Endodermal cell (in vitro differentiated cells): ENCODE measurements around the gene PTPRS. TPM values are rescaled to one million over a fixed set of nuclear protein-coding genes. Genes with fewer than 3 reads are reported as not detected.

Experiments used
- DNase-seq: peaks from one replicate; pipeline ENCODE4 v3.0.0-alpha.2; 2017
- H3K27ac ChIP-seq: 2 replicates; pipeline ENCODE4 v1.5.1; 2013; ENCODE audit warnings: mild to moderate bottlenecking, low read depth, low read length, moderate library complexity
- H3K27me3 ChIP-seq: 2 replicates; pipeline ENCODE4 v1.6.1; 2013; ENCODE audit warnings: mild to moderate bottlenecking, low read length, moderate library complexity; ENCODE audit not compliant: insufficient read depth, control insufficient read depth, poor library complexity, severe bottlenecking
- H3K36me3 ChIP-seq: 2 replicates; pipeline ENCODE4 v1.7.0; 2013; ENCODE audit warnings: mild to moderate bottlenecking, low read length, moderate library complexity; ENCODE audit not compliant: control insufficient read depth, insufficient read depth
- H3K4me1 ChIP-seq: one replicate; pipeline ENCODE4 v1.7.0; 2013; ENCODE audit warnings: low read length; ENCODE audit not compliant: control insufficient read depth, insufficient read depth
- H3K4me3 ChIP-seq: 2 replicates; pipeline ENCODE4 v1.5.1; 2013; ENCODE audit warnings: mild to moderate bottlenecking, low read length, moderate library complexity
- H3K9ac ChIP-seq: 2 replicates; pipeline ENCODE4 v1.6.1; 2013; ENCODE audit warnings: mild to moderate bottlenecking, low read length, moderate library complexity; ENCODE audit not compliant: poor library complexity, severe bottlenecking; ENCODE audit errors: extremely low read depth
- H3K9me3 ChIP-seq: 2 replicates; pipeline ENCODE4 v1.6.1; 2013; ENCODE audit warnings: mild to moderate bottlenecking, low read length, moderate library complexity; ENCODE audit not compliant: control insufficient read depth
- H3K27ac Mint-ChIP-seq: 2 replicates; pipeline ENCODE4 v1.8.0; 2020; ENCODE audit warnings: mixed read lengths
- H3K27me3 Mint-ChIP-seq: 2 replicates; pipeline ENCODE4 v1.8.0; 2021; ENCODE audit warnings: mild to moderate bottlenecking, mixed read lengths; ENCODE audit not compliant: insufficient read depth
- H3K36me3 Mint-ChIP-seq: 2 replicates; pipeline ENCODE4 v1.8.0; 2020; ENCODE audit warnings: low read depth, mixed read lengths
- H3K4me1 Mint-ChIP-seq: 2 replicates; pipeline ENCODE4 v1.8.0; 2020; ENCODE audit warnings: mixed read lengths
- H3K4me3 Mint-ChIP-seq: 2 replicates; pipeline ENCODE4 v1.8.0; 2020; ENCODE audit warnings: mild to moderate bottlenecking, moderate library complexity, mixed read lengths
- H3K9me3 Mint-ChIP-seq: 2 replicates; pipeline ENCODE4 v1.8.0; 2020; ENCODE audit warnings: mild to moderate bottlenecking, mixed read lengths
- WGBS, 2 experiments: methylation state at CpG; one replicate each; pipeline versions ENCODE4 v1.1.5 to v1.1.7; 2013; ENCODE audit warnings: missing lambda C conversion rate in 2 of 2, mixed read lengths in 1 of 2; ENCODE audit not compliant: insufficient coverage in 1 of 2, insufficient read length in 1 of 2; 5-methylcytosine and 5-hydroxymethylcytosine counted together
- total RNA-seq, 2 donors: library from RNA; stranded (reverse); fragmentation: NEBNext Ultra II Directional in 1 of 2; extraction: Animal tissue kit (Norgen Biotek cat#: 25700) in 1 of 2; gene quantifications; 2 replicates in 1 of 2; 3 replicates in 1 of 2; pipeline ENCODE4 v1.2.1, GENCODE V29; 2021
- TF ChIP-seq, protein P1 (sequence below): fragments of 200-600 bp; sonication (generic); conservative IDR thresholded peaks from 2 replicates; pipeline ENCODE4 v1.5.0; 2021; ENCODE audit warnings: antibody characterized with exemption, mild to moderate bottlenecking

The PTPRS gene
- total RNA-seq, 2 donors from 2014 or later, result 226 to 248 TPM

DNA sequence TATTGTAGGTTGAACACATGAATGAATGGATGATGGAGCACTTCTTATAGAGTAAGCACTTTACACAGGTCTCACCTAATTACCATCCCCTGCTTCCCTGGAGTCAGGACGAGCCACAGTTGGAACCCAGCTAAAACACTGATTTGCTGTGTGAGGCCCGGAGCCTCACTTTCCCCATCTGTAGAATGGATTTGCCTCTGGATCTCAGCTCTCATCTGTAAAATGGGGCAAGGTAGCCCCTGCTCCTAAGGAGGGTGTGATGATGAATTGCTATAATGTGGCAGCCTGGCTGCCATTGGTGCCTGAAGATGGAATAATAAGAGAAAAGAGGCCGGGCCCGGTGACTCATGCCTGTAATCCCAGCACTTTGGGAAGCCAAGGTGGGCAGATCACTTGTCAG, 1.4 kb upstream of the PTPRS start:
- WGBS, 2 experiments, result 82 to 100% methylated on average over 1 to 4 of the region's 4 CpGs
- Mint-ChIP-seq H3K36me3 (no peaks in the 10 kb centered on the region), H3K4me1 (peaks cover 25% of the 10 kb centered on the region), H3K27ac (no peak overlapping the region), H3K9me3 (peaks cover 7% of the 10 kb centered on the region), H3K27me3 (peaks cover 38% of the 10 kb centered on the region), H3K4me3 (no peak overlapping the region)
- no peak overlapping the region for H3K4me3 ChIP-seq
- H3K9ac ChIP-seq, result no peak overlapping the region
- no peak for DNase-seq
- H3K9me3 ChIP-seq, result peaks cover 3% of the 10 kb centered on the region
- peaks cover 8% of the 10 kb centered on the region for H3K4me1 ChIP-seq
- no peaks in the 10 kb centered on the region for H3K36me3 ChIP-seq
- no peak overlapping the region for H3K27ac ChIP-seq
- peaks cover 11% of the 10 kb centered on the region for H3K27me3 ChIP-seq
- TF ChIP-seq, protein P1, sequence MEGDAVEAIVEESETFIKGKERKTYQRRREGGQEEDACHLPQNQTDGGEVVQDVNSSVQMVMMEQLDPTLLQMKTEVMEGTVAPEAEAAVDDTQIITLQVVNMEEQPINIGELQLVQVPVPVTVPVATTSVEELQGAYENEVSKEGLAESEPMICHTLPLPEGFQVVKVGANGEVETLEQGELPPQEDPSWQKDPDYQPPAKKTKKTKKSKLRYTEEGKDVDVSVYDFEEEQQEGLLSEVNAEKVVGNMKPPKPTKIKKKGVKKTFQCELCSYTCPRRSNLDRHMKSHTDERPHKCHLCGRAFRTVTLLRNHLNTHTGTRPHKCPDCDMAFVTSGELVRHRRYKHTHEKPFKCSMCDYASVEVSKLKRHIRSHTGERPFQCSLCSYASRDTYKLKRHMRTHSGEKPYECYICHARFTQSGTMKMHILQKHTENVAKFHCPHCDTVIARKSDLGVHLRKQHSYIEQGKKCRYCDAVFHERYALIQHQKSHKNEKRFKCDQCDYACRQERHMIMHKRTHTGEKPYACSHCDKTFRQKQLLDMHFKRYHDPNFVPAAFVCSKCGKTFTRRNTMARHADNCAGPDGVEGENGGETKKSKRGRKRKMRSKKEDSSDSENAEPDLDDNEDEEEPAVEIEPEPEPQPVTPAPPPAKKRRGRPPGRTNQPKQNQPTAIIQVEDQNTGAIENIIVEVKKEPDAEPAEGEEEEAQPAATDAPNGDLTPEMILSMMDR, result no peak

- no peak overlapping the region for H3K9ac ChIP-seq
- no peak overlapping the region for H3K4me3 ChIP-seq
- H3K36me3 Mint-ChIP-seq, result no peaks in the 10 kb centered on the region
- no peak for DNase-seq
- no peaks in the 10 kb centered on the region for H3K36me3 ChIP-seq
- peaks cover 11% of the 10 kb centered on the region for H3K27me3 ChIP-seq
- H3K27ac ChIP-seq, result no peak overlapping the region
- peak overlapping the region; percentile 24 for H3K4me3 Mint-ChIP-seq
- no peak overlapping the region for H3K27ac Mint-ChIP-seq
- peaks cover 25% of the 10 kb centered on the region for H3K4me1 Mint-ChIP-seq
- H3K9me3 ChIP-seq, result no peaks in the 10 kb centered on the region
- H3K4me1 ChIP-seq, result peaks cover 7% of the 10 kb centered on the region
- peaks cover 34% of the 10 kb centered on the region for H3K27me3 Mint-ChIP-seq
- H3K9me3 Mint-ChIP-seq, result peaks cover 5% of the 10 kb centered on the region
- 95 to 97% methylated on average over 4 to 11 of the region's 13 CpGs for WGBS, 2 experiments
- TF ChIP-seq, protein P1, result no peak
Observed at GRCh38 chr19:5341448-5341820, 822 bp upstream of the PTPRS start.

DNA sequence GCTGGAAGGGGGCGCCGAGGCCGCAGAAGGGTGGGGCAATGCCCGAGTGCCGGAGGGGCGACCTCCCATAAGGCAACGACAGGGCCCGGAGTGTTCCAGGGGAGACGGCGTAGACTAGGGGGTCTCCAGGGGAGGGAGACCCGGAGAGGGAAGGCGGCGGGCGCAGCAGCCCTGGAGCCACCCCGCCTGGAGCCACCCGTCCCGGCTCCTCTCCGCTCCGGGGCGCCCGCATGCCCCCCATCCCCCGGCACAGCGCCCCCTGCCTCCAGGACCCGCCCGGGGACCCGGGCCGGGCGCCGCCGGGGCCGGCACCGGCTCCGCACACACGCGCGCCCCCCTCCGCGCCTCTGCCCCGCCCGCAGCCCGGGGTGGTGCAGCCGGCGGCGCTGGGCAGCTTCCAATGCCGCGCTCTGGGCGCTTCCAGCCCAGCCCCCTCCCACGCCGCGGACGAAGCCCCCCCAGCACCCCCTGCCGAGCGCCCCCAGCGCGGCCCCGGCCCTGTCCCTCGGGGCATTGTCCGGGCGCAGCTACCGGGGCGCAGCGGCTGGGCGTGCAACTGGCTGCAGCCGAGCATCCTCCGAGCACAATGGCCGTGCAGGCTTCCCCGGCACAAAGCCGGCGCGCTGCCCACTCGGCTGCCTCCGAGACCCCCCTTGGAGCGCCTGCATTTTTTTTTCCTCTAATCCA, 519 bp downstream of the PTPRS start:
- Mint-ChIP-seq H3K36me3 (no peaks in the 10 kb centered on the region), H3K27me3 (peaks cover 29% of the 10 kb centered on the region), H3K9me3 (peaks cover 5% of the 10 kb centered on the region), H3K27ac (peak overlapping the region; percentile 92), H3K4me1 (peaks cover 21% of the 10 kb centered on the region), H3K4me3 (peak overlapping the region; percentile 86)
- H3K9me3 ChIP-seq, result no peaks in the 10 kb centered on the region
- H3K4me3 ChIP-seq, result peak overlapping the region; percentile 86
- 0% methylated on average over 10 to 70 of the region's 73 CpGs for WGBS, 2 experiments
- DNase-seq, result peak; percentile 85
- H3K4me1 ChIP-seq, result peaks cover 5% of the 10 kb centered on the region
- peak overlapping the region; percentile 93 for H3K27ac ChIP-seq
- H3K9ac ChIP-seq, result peak overlapping the region; percentile 84
- H3K36me3 ChIP-seq, result peaks cover 7% of the 10 kb centered on the region
- peaks cover 11% of the 10 kb centered on the region for H3K27me3 ChIP-seq
- TF ChIP-seq, protein P1, result peak; percentile 60
